ENCODE results near the gene PRKAG2.

PRKAG2 gene

GRCh38 chr7:151570366-151570915, 306.5 kb downstream of the PRKAG2 start:
- FAIRE-seq, result no peak

GRCh38 chr7:151568956-151569940, 307.7 kb downstream of the PRKAG2 start:
- no peak for FAIRE-seq

- no peak for FAIRE-seq
Observed at GRCh38 chr7:151566897-151567320, 310.0 kb downstream of the PRKAG2 start.

GRCh38 chr7:151565541-151565940, 311.4 kb downstream of the PRKAG2 start:
- FAIRE-seq, result no peak

GRCh38 chr7:151560243-151560642, 316.7 kb downstream of the PRKAG2 start:
- FAIRE-seq, result no peak

GRCh38 chr7:151559557-151560183, 317.2 kb downstream of the PRKAG2 start:
- no peak for FAIRE-seq

GRCh38 chr7:151558575-151558974, 318.3 kb downstream of the PRKAG2 start:
- no peak for FAIRE-seq

- no peak for FAIRE-seq
Observed at GRCh38 chr7:151556592-151556991, 320.3 kb downstream of the PRKAG2 start.

- FAIRE-seq, result no peak
Observed at GRCh38 chr7:151553356-151553755, 323.6 kb downstream of the PRKAG2 start.

- FAIRE-seq, result no peak
Observed at GRCh38 chr7:151552352-151553028, 324.4 kb downstream of the PRKAG2 start.

- FAIRE-seq, result no peak
Observed at GRCh38 chr7:151551820-151552219, 325.1 kb downstream of the PRKAG2 start.

GRCh38 chr7:151550656-151551286, 326.1 kb downstream of the PRKAG2 start:
- no peak for FAIRE-seq

GRCh38 chr7:151549644-151550043, 327.3 kb downstream of the PRKAG2 start:
- no peak for FAIRE-seq

- FAIRE-seq, result no peak
Observed at GRCh38 chr7:151549083-151549482, 327.8 kb downstream of the PRKAG2 start.

- no peak for FAIRE-seq
Observed at GRCh38 chr7:151544183-151544582, 332.7 kb downstream of the PRKAG2 start.

GRCh38 chr7:151542606-151543130, 334.2 kb downstream of the PRKAG2 start:
- FAIRE-seq, result no peak

GRCh38 chr7:151541709-151542499, 335.0 kb downstream of the PRKAG2 start:
- no peak for FAIRE-seq

GRCh38 chr7:151540146-151540545, 336.8 kb downstream of the PRKAG2 start:
- no peak for FAIRE-seq

GRCh38 chr7:151539088-151539671, 337.7 kb downstream of the PRKAG2 start:
- no peak for FAIRE-seq

- FAIRE-seq, result no peak
Observed at GRCh38 chr7:151537818-151538561, 338.9 kb downstream of the PRKAG2 start.
